Kidney epithelial cell (primary cell): Measurements from ENCODE around the gene ACOT2. TPM values are rescaled to one million over a fixed set of nuclear protein-coding genes. Genes with fewer than 3 reads are reported as not detected.
"Not testable (repeated sequence)": the region's sequence is repeated elsewhere in the genome, so short reads cannot be mapped to it uniquely, and the experiment has no call there.

Source experiments
- DNase-seq: peaks from one replicate; pipeline ENCODE4 v3.0.0-alpha.2; 2010; ENCODE audit warnings: low read depth
- H3K27me3 ChIP-seq: 2 replicates; pipeline ENCODE4 v1.6.0; 2011; ENCODE audit warnings: low read length; ENCODE audit not compliant: control insufficient read depth, insufficient read depth
- H3K36me3 ChIP-seq: 2 replicates; pipeline ENCODE4 v1.5.1; 2011; ENCODE audit warnings: low read length; ENCODE audit not compliant: control insufficient read depth, insufficient read depth
- H3K4me3 ChIP-seq: 2 replicates; pipeline ENCODE4 v1.5.1; 2011; ENCODE audit warnings: low read depth, mild to moderate bottlenecking, control low read depth, low read length
- total RNA-seq: library from RNA; depleted of rRNA; stranded (reverse); fragments of >200 nt; gene quantifications from 2 replicates; pipeline ENCODE4 v1.2.3, GENCODE V29; 2015
- TF ChIP-seq, protein P1 (sequence below): IDR thresholded peaks from 2 replicates; pipeline ENCODE4 v1.5.1; 2011; ENCODE audit warnings: mild to moderate bottlenecking, moderate library complexity, low read length, control low read depth, inconsistent platforms; ENCODE audit not compliant: insufficient read depth, poor library complexity, severe bottlenecking

ACOT2 gene
- total RNA-seq, 1 donor from 2014 or later = 19.2 TPM

DNA sequence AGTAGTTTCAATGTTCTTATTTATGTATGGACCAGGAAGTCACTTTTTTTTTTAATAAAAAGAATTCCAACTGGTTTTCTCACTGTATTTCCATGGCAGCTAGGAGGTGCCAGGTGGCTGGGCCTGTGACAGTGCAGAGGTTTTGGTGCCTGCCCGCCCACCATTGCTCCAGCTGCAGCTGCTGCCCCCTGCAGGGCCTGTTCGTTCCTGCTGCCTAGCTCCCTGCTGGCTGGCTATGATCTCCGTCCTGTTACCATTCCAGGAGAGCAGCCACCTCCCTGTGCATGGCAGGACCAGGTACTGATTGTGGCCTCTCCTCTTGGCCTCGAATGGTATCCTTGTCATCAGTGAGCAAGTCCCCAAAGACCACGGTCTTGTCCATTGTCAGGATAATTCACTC, 30.0 kb upstream of the ACOT2 start:
- H3K36me3 ChIP-seq, H3K27me3 ChIP-seq, H3K4me3 ChIP-seq, DNase-seq: not testable (repeated sequence)
- TF ChIP-seq, protein P1, sequence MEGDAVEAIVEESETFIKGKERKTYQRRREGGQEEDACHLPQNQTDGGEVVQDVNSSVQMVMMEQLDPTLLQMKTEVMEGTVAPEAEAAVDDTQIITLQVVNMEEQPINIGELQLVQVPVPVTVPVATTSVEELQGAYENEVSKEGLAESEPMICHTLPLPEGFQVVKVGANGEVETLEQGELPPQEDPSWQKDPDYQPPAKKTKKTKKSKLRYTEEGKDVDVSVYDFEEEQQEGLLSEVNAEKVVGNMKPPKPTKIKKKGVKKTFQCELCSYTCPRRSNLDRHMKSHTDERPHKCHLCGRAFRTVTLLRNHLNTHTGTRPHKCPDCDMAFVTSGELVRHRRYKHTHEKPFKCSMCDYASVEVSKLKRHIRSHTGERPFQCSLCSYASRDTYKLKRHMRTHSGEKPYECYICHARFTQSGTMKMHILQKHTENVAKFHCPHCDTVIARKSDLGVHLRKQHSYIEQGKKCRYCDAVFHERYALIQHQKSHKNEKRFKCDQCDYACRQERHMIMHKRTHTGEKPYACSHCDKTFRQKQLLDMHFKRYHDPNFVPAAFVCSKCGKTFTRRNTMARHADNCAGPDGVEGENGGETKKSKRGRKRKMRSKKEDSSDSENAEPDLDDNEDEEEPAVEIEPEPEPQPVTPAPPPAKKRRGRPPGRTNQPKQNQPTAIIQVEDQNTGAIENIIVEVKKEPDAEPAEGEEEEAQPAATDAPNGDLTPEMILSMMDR = peak; percentile 38

DNA sequence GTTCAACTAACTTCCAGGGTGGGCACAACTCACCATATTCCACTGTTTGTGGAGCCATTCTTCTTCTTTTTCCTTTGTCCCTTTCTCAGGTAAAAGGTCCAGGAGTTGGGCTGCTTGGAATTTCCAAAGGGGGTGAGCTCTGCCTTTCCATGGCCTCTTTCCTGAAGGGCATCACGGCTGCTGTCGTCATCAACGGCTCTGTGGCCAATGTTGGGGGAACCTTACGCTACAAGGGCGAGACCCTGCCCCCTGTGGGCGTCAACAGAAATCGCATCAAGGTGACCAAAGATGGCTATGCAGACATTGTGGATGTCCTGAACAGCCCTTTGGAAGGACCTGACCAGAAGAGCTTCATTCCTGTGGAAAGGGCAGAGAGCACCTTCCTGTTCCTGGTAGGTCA, 26.1 kb upstream of the ACOT2 start:
- H3K27me3 ChIP-seq, H3K4me3 ChIP-seq, DNase-seq, H3K36me3 ChIP-seq: not testable (repeated sequence)

DNA sequence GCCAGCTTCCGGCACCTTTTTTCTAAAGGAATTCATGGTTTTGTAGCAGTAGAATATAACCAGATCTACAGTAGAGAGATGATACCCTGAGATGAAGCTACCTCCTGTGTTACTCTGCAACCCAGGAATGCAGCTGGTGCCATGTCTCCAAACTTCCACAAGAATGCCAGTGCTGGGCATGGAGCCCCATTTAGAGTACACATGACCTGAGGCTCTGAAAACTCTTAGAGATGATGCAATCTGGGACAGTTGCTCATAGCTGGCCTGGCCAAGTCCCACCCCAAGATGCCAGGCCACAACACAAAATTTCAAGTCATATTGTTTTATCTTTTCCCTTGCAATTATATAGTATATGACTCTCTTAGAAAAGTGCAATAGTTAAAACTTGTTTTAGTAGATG, 23.7 kb upstream of the ACOT2 start:
- not testable (repeated sequence) for H3K36me3 ChIP-seq, DNase-seq, H3K27me3 ChIP-seq, H3K4me3 ChIP-seq

DNA sequence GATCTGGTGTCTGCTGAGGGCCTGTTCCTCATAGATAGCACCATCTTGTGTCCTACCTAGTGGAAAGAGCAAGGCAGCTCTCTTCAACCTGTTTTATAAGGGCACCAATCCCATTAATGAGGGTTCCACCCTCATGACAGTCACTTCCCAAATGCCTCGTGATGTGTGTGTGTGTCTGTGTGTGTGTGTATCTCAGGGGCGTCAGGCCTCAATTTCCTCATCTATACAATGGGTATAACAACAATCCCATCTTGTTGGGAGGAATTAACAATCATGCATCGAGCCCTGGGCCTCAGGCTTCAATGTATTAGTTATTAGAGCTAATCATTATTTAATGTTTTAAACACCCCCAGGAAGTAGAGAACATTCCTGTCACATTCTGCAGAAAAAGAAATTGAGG, 19.9 kb upstream of the ACOT2 start:
- H3K27me3 ChIP-seq, DNase-seq, H3K4me3 ChIP-seq, H3K36me3 ChIP-seq: not testable (repeated sequence)

DNA sequence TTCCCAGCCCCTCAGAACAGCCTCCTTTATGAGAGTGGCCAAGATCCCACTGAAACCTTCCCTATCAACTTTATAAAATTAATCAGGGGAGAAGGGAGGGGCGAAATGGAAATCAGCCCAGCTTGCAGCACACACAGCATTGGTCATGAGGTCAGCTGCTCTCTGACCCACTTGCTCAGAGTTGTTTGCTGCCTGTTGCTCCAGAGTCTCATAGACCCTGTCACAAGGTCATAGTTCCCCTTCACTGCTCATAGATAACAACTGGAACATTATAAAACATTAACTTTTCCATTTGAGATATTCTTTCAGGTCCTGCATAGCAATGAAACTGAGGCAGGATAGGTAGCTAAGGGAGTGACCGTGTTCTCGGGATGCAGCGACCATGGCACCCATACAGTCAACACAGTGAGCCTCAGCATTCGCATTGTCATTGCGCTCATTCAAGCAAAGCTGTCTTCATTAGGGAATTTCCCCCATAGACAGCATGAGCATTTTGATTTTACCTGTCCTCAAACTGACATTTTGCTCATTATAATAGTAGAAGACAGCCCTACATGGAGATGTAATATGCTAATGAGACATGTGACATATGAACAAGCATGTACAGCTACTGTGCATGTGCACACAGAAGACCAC, 19.0 kb upstream of the ACOT2 start:
- H3K36me3 ChIP-seq, H3K27me3 ChIP-seq, H3K4me3 ChIP-seq, DNase-seq: not testable (repeated sequence)

DNA sequence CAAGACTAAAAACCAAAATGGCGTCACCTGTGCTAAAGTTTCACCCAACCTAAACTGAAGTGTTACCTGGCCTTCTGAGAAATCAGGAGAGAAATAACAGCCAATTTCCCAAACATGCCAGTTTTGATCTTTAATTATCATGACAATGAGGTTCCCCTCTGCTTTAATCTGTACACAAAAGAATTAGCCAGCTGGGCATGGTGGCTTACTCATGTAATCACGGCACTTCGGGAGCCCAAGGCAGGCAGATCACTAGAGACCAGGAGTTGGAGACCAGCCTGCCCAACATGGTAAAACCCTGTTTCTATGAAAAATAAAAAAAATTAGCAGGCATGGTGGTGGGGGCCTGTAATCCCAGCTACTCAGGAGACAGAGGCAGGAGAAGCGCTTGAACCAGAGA, 15.2 kb upstream of the ACOT2 start:
- no peaks in the 10 kb centered on the region for H3K36me3 ChIP-seq
- DNase-seq = no peak
- TF ChIP-seq, protein P1 = no peak
- no peaks in the 10 kb centered on the region for H3K27me3 ChIP-seq
- H3K4me3 ChIP-seq = no peak overlapping the region

DNA sequence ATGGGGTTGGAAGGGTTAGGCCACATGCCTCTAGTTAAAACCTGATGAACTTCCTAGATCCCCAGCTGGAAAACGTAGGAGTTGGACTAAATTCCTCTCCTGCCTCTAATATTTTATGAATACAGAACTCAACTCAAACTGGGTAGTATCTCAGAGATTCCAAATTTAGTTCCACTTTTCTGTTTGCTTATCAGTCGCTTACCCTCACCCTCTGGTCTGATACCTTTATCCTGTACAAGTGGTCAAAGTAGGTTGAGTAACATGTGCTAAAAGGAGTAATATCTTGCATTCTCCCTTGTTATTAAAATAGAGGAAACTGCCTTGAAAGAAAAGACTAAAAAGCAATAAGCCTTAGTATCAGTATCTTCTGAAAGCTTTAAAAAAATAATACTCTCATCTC, 11.8 kb upstream of the ACOT2 start:
- H3K36me3 ChIP-seq, H3K27me3 ChIP-seq, DNase-seq, H3K4me3 ChIP-seq: not testable (repeated sequence)

DNA sequence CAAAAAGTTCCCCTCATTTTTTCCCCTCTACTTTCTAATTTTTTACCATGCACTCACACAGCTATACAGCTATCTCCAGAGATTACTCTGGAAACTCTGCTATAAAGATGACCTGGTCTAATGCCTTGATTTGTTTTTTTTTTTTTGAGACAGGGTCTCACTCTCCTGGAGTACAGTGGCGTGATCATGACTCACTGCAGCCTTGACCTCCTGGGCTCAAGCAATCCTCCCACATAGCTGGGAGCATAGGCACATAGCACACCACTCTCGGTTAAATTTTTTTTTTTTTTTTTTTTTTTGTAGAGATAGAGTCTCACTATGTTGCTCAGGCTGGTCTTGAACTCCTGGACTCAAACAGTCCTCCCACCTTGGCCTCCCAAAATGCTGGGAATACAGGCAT, 10.8 kb upstream of the ACOT2 start:
- not testable (repeated sequence) for H3K27me3 ChIP-seq, H3K4me3 ChIP-seq, DNase-seq, H3K36me3 ChIP-seq

DNA sequence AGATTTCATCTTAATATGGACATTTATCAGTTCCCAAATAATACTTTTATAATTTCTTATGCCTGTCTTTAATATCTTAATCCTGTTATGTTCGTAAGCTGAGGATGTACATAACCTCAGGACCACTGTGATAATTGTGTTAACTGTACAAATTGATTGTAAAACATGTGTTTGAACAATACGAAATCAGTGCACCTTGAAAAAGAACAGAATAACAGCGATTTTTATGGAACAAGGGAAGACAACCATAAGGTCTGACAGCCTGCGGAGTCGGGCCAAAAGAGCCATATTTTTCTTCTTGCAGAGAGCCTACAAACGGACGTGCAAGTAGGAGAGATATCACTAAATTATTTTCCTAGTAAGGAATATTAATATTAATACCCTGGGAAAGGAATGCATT, 6.8 kb upstream of the ACOT2 start:
- H3K4me3 ChIP-seq, DNase-seq, H3K27me3 ChIP-seq, H3K36me3 ChIP-seq: not testable (repeated sequence)

DNA sequence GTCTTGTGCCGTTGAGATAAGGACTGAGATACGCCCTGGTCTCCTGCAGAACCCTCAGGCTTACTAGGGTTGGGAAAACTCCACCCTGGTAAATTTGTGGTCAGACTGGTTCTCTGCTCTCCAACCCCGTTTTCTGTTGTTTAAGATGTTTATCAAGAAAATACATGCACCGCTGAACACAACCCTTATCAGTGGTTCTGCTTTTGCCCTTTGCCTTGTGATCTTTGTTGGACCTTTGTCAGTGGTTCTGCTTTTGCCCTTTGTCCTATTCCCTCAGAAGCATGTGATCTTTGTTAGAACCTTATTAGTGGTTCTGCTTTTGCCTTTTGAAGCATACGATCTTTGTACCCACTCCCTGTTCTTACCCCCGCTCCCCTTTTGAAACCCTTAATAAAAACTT, 6.3 kb upstream of the ACOT2 start:
- H3K27me3 ChIP-seq, DNase-seq, H3K36me3 ChIP-seq, H3K4me3 ChIP-seq: not testable (repeated sequence)

DNA sequence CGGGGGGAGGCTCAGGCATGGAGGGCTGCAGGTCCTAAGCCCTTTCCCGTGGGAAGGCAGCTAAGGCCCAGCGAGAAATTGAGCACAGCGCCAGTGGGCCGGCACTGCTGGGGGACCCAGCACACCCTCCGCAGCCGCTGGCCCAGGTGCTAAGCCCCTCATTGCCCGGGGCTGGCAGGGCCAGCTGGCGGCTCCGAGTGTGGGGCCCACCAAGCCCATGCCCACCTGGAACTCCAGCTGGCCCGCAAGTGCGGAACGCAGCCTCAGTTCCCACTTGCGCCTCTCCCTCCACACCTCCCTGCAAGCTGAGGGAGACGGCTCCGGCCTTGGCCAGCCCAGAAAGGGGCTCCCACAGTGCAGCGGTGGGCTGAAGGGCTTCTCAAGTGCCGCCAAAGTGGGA, 2.6 kb upstream of the ACOT2 start:
- not testable (repeated sequence) for H3K4me3 ChIP-seq, DNase-seq, H3K27me3 ChIP-seq, H3K36me3 ChIP-seq

DNA sequence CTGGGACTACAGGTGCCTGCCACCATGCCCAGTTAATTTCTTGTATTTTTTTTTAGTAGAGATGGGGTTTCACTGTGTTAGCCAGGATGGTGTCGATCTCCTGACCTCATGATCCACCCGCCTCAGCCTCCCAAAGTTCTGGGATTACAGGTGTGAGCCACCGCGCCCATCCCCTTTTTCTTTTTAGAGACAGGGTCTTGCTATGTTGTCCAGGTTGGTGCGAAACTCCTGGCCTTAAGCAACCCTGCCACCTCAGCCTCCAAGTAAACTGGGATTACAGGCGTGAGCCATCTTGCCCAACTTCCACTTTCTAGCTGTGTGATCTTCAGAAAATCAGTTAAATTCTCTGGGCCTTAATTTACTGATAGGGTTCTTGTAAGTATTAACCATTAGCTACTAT, 2.1 kb upstream of the ACOT2 start:
- H3K4me3 ChIP-seq, H3K27me3 ChIP-seq, H3K36me3 ChIP-seq, DNase-seq: not testable (repeated sequence)
